Gastroesophageal sphincter (tissue), 4 donors: ENCODE measurements around the gene SAMD3. TPM values are rescaled to one million over a fixed set of nuclear protein-coding genes. Genes with fewer than 3 reads are reported as not detected.
"Not testable (repeated sequence)": the region's sequence is repeated elsewhere in the genome, so short reads cannot be mapped to it uniquely, and the experiment has no call there.

Experiments used
- ATAC-seq: fragments of 150-250 bp; one replicate; pipeline ENCODE4 v1.9.1; 2016; ENCODE audit warnings: mild to moderate bottlenecking, moderate library complexity
- H3K27ac ChIP-seq, 4 donors: fragments of 200-600 bp; sonication (generic) in 3 of 4; 1 replicate in 3 of 4; 2 replicates in 1 of 4; pipeline ENCODE4 v1.5.1; 2016 to 2019
- H3K27me3 ChIP-seq: fragments of 200-600 bp; sonication (generic); one replicate; pipeline ENCODE4 v1.5.1; 2019
- H3K36me3 ChIP-seq, 2 donors: fragments of 200-600 bp; sonication (generic); one replicate each; pipeline ENCODE4 v1.5.1; 2019; ENCODE audit warnings: control low read depth in 1 of 2
- H3K4me1 ChIP-seq, 3 donors: fragments of 200-600 bp; sonication (generic); 1 replicate in 2 of 3; 2 replicates in 1 of 3; pipeline ENCODE4 v1.5.1; 2016 to 2019; ENCODE audit warnings: control low read depth in 2 of 3
- H3K4me3 ChIP-seq, 2 donors: fragments of 200-600 bp; sonication (generic); one replicate each; pipeline ENCODE4 v1.5.1; 2019; ENCODE audit warnings: mild to moderate bottlenecking in 1 of 2, moderate library complexity in 1 of 2
- H3K9me3 ChIP-seq, 3 donors: fragments of 200-600 bp; sonication (generic); one replicate each; pipeline ENCODE4 v1.5.1; 2017 to 2019; ENCODE audit warnings: control low read depth in 2 of 3
- EP300 ChIP-seq: sonication (generic); formaldehyde crosslinking; IDR thresholded peaks from one replicate; pipeline ENCODE4 v1.6.1; 2017; ENCODE audit warnings: antibody characterized with exemption, mild to moderate bottlenecking
- POLR2A ChIP-seq, 2 donors: fragments of 450-650 bp; IDR thresholded peaks; one replicate each; pipeline ENCODE4 v1.6.1; 2017; ENCODE audit warnings: antibody characterized with exemption in 2 of 2, mild to moderate bottlenecking in 2 of 2, moderate library complexity in 1 of 2
- POLR2AphosphoS5 ChIP-seq: sonication (generic); formaldehyde crosslinking; IDR thresholded peaks from one replicate; pipeline ENCODE4 v1.6.1; 2017; ENCODE audit warnings: antibody characterized with exemption
- WGBS, 2 donors: methylation state at CpG; one replicate each; pipeline ENCODE4 v1.1.5; 2018; ENCODE audit warnings: low coverage in 1 of 2; 5-methylcytosine and 5-hydroxymethylcytosine counted together
- total RNA-seq, 4 donors: library from RNA; depleted of rRNA; stranded (reverse); fragments of >200 nt; gene quantifications; one replicate each; pipeline ENCODE4 v1.1.0, GENCODE V29; 2016
- TF ChIP-seq, protein P1 (sequence below), 4 experiments: fragments of 200-600 bp in 2 of 4; fragments of 450-650 bp in 2 of 4; sonication (generic) in 1 of 4; IDR thresholded peaks; one replicate each; pipeline ENCODE4 v1.5.1; 2017 to 2019; ENCODE audit warnings: antibody characterized with exemption in 4 of 4, mild to moderate bottlenecking in 2 of 4, moderate library complexity in 2 of 4

Gene SAMD3
- total RNA-seq, 4 donors from 2014 or later, result 0.54 TPM; not detected in 3

DNA sequence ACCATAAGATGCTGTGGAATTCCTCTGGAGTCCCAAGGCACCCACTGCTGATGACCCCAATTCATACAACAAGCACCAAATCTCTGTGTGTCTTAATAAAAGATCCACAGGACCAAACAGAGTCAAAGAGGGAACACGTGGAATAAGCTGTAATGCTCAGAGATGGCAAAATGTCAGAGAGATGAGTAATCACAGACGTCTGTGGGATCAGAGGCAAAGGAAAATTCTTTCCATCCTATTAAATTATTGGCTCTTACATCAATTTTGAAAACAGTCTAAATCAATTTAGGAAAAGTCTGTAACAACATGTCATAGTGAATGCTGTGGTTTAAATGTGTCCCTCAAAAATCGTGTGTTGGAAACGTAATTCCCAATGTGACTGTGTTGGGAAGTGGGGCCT lies 17.5 kb upstream of the SAMD3 start:
- no peak for TF ChIP-seq POLR2AphosphoS5
- TF ChIP-seq POLR2A (IDR thresholded peaks at IDR 0.05), result no peak
- TF ChIP-seq EP300, result no peak
- TF ChIP-seq, protein P1, sequence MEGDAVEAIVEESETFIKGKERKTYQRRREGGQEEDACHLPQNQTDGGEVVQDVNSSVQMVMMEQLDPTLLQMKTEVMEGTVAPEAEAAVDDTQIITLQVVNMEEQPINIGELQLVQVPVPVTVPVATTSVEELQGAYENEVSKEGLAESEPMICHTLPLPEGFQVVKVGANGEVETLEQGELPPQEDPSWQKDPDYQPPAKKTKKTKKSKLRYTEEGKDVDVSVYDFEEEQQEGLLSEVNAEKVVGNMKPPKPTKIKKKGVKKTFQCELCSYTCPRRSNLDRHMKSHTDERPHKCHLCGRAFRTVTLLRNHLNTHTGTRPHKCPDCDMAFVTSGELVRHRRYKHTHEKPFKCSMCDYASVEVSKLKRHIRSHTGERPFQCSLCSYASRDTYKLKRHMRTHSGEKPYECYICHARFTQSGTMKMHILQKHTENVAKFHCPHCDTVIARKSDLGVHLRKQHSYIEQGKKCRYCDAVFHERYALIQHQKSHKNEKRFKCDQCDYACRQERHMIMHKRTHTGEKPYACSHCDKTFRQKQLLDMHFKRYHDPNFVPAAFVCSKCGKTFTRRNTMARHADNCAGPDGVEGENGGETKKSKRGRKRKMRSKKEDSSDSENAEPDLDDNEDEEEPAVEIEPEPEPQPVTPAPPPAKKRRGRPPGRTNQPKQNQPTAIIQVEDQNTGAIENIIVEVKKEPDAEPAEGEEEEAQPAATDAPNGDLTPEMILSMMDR (IDR thresholded peaks at IDR 0.05), result no peak
- Histone ChIP-seq H3K27me3 (no peaks in the 10 kb centered on the region), H3K27ac (no peak overlapping the region), H3K36me3 (no peaks in the 10 kb centered on the region), H3K4me3 (no peak overlapping the region), H3K9me3 (no peaks in the 10 kb centered on the region), H3K4me1 (no peaks in the 10 kb centered on the region)
- no peak for ATAC-seq
- 15 to 36% methylated on average over 3 to 4 of the region's 4 CpGs for WGBS, 2 donors

DNA sequence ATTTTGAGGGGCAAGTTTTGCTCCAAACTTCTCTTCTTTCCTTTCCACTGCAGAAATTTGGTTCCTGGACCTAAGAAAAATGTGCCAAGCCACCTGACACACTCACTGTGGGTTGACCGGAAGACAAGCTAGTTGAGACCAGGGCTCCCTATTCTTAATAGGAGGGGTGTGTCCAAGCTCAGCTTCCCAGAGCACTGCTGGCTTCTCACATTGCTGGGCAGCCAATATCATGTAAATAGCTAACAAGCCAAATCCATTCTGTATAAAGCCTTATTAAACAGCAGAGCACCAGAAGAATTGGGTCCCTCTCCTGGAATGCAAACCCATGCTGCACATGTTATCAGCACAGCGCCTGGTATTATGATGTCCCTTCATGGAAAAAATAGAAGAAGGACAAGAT lies 17.0 kb upstream of the SAMD3 start:
- H3K9me3 ChIP-seq, result no peaks in the 10 kb centered on the region
- H3K27me3 ChIP-seq, result no peaks in the 10 kb centered on the region
- no peak for ATAC-seq
- H3K36me3 ChIP-seq, result no peaks in the 10 kb centered on the region
- no peak overlapping the region for H3K27ac ChIP-seq
- 48 to 90% methylated on average over 2 of the region's 2 CpGs for WGBS, 2 donors
- no peaks in the 10 kb centered on the region for H3K4me1 ChIP-seq
- no peak for TF ChIP-seq POLR2A (IDR thresholded peaks at IDR 0.05)
- TF ChIP-seq, protein P1 (IDR thresholded peaks at IDR 0.05), result no peak
- no peak for TF ChIP-seq POLR2AphosphoS5
- no peak for TF ChIP-seq EP300
- no peak overlapping the region for H3K4me3 ChIP-seq

DNA sequence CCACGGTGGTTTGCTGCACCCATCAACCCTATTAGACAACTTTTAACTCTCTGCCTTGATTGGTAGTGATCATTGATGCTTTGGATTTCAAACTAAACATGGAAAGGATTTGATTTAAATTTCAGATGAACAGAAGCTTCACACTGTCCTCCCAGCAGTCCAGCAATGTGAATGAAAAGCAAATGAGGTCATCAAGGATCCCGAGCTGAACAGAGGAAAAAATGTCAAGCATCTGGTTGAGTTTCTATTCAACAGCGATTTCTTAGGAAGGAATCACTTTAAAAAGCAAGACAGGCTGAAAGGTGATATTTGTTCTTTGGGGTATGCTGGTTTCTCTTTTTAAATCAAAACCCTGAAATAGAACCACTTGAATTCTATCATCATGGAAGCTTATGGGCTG lies 10.6 kb upstream of the SAMD3 start:
- 39 to 43% methylated on average over 3 of the region's 3 CpGs for WGBS, 2 donors

DNA sequence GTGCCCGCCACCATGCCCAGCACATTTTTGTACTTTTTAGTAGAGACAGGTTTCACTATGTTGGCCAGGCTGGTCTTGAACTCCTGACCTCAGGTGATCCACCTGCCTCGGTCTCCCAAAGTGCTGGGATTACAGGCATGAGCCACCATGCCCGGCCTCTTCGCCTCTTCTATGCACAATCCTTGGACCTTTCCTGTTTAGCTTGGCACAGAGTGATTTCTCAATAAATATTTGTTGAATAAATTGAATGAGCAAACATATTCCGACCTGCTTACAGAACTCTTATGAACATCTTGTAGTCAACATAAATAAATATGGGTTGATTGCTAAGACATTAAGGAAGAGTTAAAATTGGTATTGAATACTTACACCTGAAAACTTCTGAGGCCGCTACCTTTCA lies 7.8 kb upstream of the SAMD3 start:
- H3K4me1 ChIP-seq, H3K27me3 ChIP-seq, ATAC-seq, H3K4me3 ChIP-seq, H3K36me3 ChIP-seq, H3K27ac ChIP-seq, H3K9me3 ChIP-seq: not testable (repeated sequence)
- 76 to 96% methylated on average over 3 to 6 of the region's 6 CpGs for WGBS, 2 donors

More for the DNA sequence above, 10.6 kb upstream of the SAMD3 start:
- no peaks in the 10 kb centered on the region for H3K4me1 ChIP-seq
- no peaks in the 10 kb centered on the region for H3K27me3 ChIP-seq
- no peaks in the 10 kb centered on the region for H3K9me3 ChIP-seq
- no peaks in the 10 kb centered on the region for H3K36me3 ChIP-seq
- H3K4me3 ChIP-seq, result no peak overlapping the region
- no peak overlapping the region for H3K27ac ChIP-seq
- ATAC-seq, result no peak
- TF ChIP-seq POLR2AphosphoS5 (no peak), POLR2A (IDR thresholded peaks at IDR 0.05) (no peak), EP300 (no peak)
- TF ChIP-seq, protein P1 (IDR thresholded peaks at IDR 0.05), result no peak

DNA sequence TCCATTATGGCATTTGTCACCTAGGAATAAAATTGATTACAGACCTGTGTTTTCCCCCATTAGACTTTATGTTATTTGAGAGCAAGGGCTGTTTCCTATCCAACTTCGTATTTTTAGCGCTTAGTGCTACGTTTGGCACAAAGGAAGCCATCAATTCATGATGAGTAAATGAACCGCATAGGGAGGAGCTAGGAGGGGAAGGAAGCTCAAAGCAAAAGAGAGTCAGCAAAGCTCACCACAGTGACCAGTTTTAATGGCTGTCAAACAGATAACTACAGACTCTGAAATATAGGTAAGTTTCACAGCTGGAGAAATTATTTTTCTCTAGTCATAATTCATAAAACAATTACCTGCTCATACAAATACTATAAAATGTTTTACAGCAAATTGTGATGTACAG lies 6.9 kb upstream of the SAMD3 start:
- Histone ChIP-seq H3K27me3 (no peaks in the 10 kb centered on the region), H3K4me3 (no peak overlapping the region), H3K27ac (no peak overlapping the region), H3K36me3 (no peaks in the 10 kb centered on the region), H3K9me3 (no peaks in the 10 kb centered on the region), H3K4me1 (no peaks in the 10 kb centered on the region)
- ATAC-seq, result no peak
- no peak for TF ChIP-seq EP300
- no peak for TF ChIP-seq POLR2A (IDR thresholded peaks at IDR 0.05)
- TF ChIP-seq POLR2AphosphoS5, result no peak
- TF ChIP-seq, protein P1 (IDR thresholded peaks at IDR 0.05), result no peak
- 64% methylated on average over 4 of the region's 4 CpGs for WGBS, 2 donors
